ENCODE results near the gene MYL1. TPM values are rescaled to one million over a fixed set of nuclear protein-coding genes. Genes with fewer than 3 reads are reported as not detected.

MYL1 gene
- total RNA-seq, 1 experiment from 2014 or later: not detected

- POLR2A ChIA-PET: no interaction called here
- CTCF ChIA-PET: no interaction called here
Observed at GRCh38 chr2:210288408-210288807, 26.6 kb downstream of the MYL1 start.

DNA sequence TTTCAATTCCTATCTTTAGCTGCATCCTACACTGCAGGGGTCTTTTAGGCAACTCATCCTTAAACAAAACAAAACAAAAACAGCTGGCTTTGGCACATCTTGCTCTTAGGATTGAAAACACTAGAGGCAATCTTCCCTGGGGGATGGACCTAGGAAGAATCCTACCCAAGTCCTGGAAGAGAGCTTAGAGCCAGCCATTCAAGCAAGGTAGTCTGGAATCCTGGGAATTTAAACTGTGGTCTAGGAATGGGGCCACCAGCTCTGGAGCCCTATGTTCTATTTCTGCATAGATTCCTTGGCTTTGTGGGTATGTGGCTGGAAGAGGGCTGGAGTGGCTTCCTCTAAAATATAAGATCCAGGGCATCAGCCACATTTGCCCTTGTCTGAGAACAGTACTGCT, 27.7 kb downstream of the MYL1 start:
- Histone ChIP-seq H3K4me3 (replicated peaks in 1 of 2; ENCODE audit: low read depth in 1 of 2, low read length in 2 of 2) (no peak overlapping the region), H3K9me3 (ENCODE audit: control insufficient read depth in 1 of 2, insufficient read depth in 1 of 2, low read depth in 1 of 2, low read length in 2 of 2) (no peaks in the 10 kb centered on the region), H3K9ac (ENCODE audit: low read length) (no peak overlapping the region), H4K20me1 (ENCODE audit: insufficient read depth) (no peaks in the 10 kb centered on the region), H2AFZ (ENCODE audit: low read depth, low read length, poor library complexity, severe bottlenecking) (no peak overlapping the region), H3K27me3 (ENCODE audit: insufficient read depth, low read length) (no peaks in the 10 kb centered on the region), H3K4me1 (ENCODE audit: control insufficient read depth in 1 of 2, insufficient read depth in 2 of 2, low read length in 2 of 2) (no peaks in the 10 kb centered on the region), H3K36me3 (ENCODE audit: control insufficient read depth in 1 of 2, insufficient read depth in 2 of 2, low read length in 2 of 2) (no peaks in the 10 kb centered on the region), H3K79me2 (ENCODE audit: insufficient read depth, low read length) (no peaks in the 10 kb centered on the region), H3K27ac (ENCODE audit: low read depth, low read length) (no peak overlapping the region), H3K4me2 (ENCODE audit: low read length) (no peak overlapping the region), H3K9me2 (ENCODE audit: insufficient read depth) (no peaks in the 10 kb centered on the region)
- ATAC-seq (no peak), DNase-seq (ENCODE audit: low read depth, low spot score) (no peak)
- TF ChIP-seq EZH2 (IDR thresholded peaks at IDR 0.05) (no peak), POLR2A (IDR thresholded peaks at IDR 0.05; ENCODE audit: borderline replicate concordance, extremely low read depth, insufficient read depth, insufficient read length) (no peak), ZBTB33 (IDR thresholded peaks at IDR 0.05; ENCODE audit: extremely low read depth, insufficient replicate concordance, low read length) (no peak), SRF (IDR thresholded peaks at IDR 0.05; ENCODE audit: low read depth) (no peak), JUND (IDR thresholded peaks at IDR 0.05) (no peak), ZFX (IDR thresholded peaks at IDR 0.05) (no peak), EGR1 (IDR thresholded peaks at IDR 0.05; ENCODE audit: low read depth) (no peak), FOSL1 (IDR thresholded peaks at IDR 0.05; ENCODE audit: low read depth) (no peak), POLR2AphosphoS5 (IDR thresholded peaks at IDR 0.05; ENCODE audit: low read depth, low read length) (no peak), CBX3 (IDR thresholded peaks at IDR 0.05; ENCODE audit: low read depth) (no peak), ATF3 (IDR thresholded peaks at IDR 0.05) (no peak), ELF1 (IDR thresholded peaks at IDR 0.05; ENCODE audit: borderline replicate concordance, low read depth) (no peak), YY1 (IDR thresholded peaks at IDR 0.05; ENCODE audit: extremely low read depth, insufficient replicate concordance, low read depth, low read length) (no peak)
- ChIA-PET RAD21 (ENCODE audit: low non-redundant PET in 1 of 2, low total read pairs in 2 of 2, uncharacterized antibody in 2 of 2, unreplicated experiment in 2 of 2) (no interaction called here), POLR2A (no interaction called here), CTCF (interaction anchor here (1.0 kb wide), 1 partner anchor 112 kb away, joined by 3 read pairs; no protein-coding TSS in a partner anchor)
- intact Hi-C loops (cut with micrococcal nuclease): no loop called here
- no TSS peak for BruUV-seq (replicated peaks)

More at GRCh38 chr2:210288408-210288807, 26.6 kb downstream of the MYL1 start:
- TF ChIP-seq ZFX (IDR thresholded peaks at IDR 0.05): no peak
- H3K4me2 ChIP-seq (ENCODE audit: low read length): no peak overlapping the region
- H3K36me3 ChIP-seq (ENCODE audit: control insufficient read depth in 1 of 2, insufficient read depth in 2 of 2, low read length in 2 of 2): no peaks in the 10 kb centered on the region
- H3K4me3 ChIP-seq (replicated peaks in 1 of 2; ENCODE audit: low read depth in 1 of 2, low read length in 2 of 2): no peak overlapping the region
- no TSS peak for BruUV-seq (replicated peaks)
- H4K20me1 ChIP-seq (ENCODE audit: insufficient read depth): no peaks in the 10 kb centered on the region
- H3K9me2 ChIP-seq (ENCODE audit: insufficient read depth): no peaks in the 10 kb centered on the region
- H3K9me3 ChIP-seq (ENCODE audit: control insufficient read depth in 1 of 2, insufficient read depth in 1 of 2, low read depth in 1 of 2, low read length in 2 of 2): no peaks in the 10 kb centered on the region
- no peak overlapping the region for H2AFZ ChIP-seq (ENCODE audit: low read depth, low read length, poor library complexity, severe bottlenecking)
- intact Hi-C loops (cut with micrococcal nuclease): no loop called here
- no peak overlapping the region for H3K27ac ChIP-seq (ENCODE audit: low read depth, low read length)
- RAD21 ChIA-PET (ENCODE audit: low non-redundant PET in 1 of 2, low total read pairs in 2 of 2, uncharacterized antibody in 2 of 2, unreplicated experiment in 2 of 2): no interaction called here
- DNase-seq (ENCODE audit: low read depth, low spot score) (no peak), ATAC-seq (no peak)
- no peaks in the 10 kb centered on the region for H3K4me1 ChIP-seq (ENCODE audit: control insufficient read depth in 1 of 2, insufficient read depth in 2 of 2, low read length in 2 of 2)
- H3K79me2 ChIP-seq (ENCODE audit: insufficient read depth, low read length): no peaks in the 10 kb centered on the region
- no peaks in the 10 kb centered on the region for H3K27me3 ChIP-seq (ENCODE audit: insufficient read depth, low read length)
- H3K9ac ChIP-seq (ENCODE audit: low read length): no peak overlapping the region

All from HCT116 (cell line).